Neural progenitor cell (in vitro differentiated cells): ENCODE data around the gene ECPAS. TPM values are rescaled to one million over a fixed set of nuclear protein-coding genes. Genes with fewer than 3 reads are reported as not detected.

Source experiments
- DNase-seq: peaks from one replicate; pipeline ENCODE4 v3.0.0-alpha.2; 2016; ENCODE audit warnings: low spot score
- H2AFZ ChIP-seq: fragments of 200-600 bp; sonication (generic); replicated peaks from 2 replicates; pipeline ENCODE4 v1.6.1; 2016; ENCODE audit warnings: antibody characterized with exemption
- H3F3A ChIP-seq: fragments of 200-600 bp; sonication (generic); 2 replicates; pipeline ENCODE4 v1.6.1; 2016; ENCODE audit warnings: antibody characterized with exemption, low read depth
- H3K27ac ChIP-seq: fragments of 200-600 bp; sonication (generic); 2 replicates; pipeline ENCODE4 v1.5.1; 2016; ENCODE audit warnings: mild to moderate bottlenecking
- H3K27me3 ChIP-seq: fragments of 200-600 bp; sonication (generic); 2 replicates; pipeline ENCODE4 v1.6.1; 2016; ENCODE audit warnings: mild to moderate bottlenecking, moderate library complexity
- H3K36me3 ChIP-seq: fragments of 200-600 bp; sonication (generic); 2 replicates; pipeline ENCODE4 v1.5.1; 2016
- H3K4me1 ChIP-seq: fragments of 200-600 bp; sonication (generic); 2 replicates; pipeline ENCODE4 v1.6.1; 2016; ENCODE audit warnings: mixed run types
- H3K4me2 ChIP-seq: fragments of 200-600 bp; sonication (generic); 2 replicates; pipeline ENCODE4 v1.6.1; 2016
- H3K4me3 ChIP-seq: fragments of 200-600 bp; sonication (generic); 2 replicates; pipeline ENCODE4 v1.5.1; 2016
- H3K79me2 ChIP-seq: fragments of 200-600 bp; sonication (generic); 2 replicates; pipeline ENCODE4 v1.6.1; 2016; ENCODE audit warnings: low read depth
- H3K9ac ChIP-seq: fragments of 200-600 bp; sonication (generic); 2 replicates; pipeline ENCODE4 v1.6.1; 2016
- H3K9me3 ChIP-seq: fragments of 200-600 bp; sonication (generic); 2 replicates; pipeline ENCODE4 v1.5.1; 2016; ENCODE audit warnings: low read depth
- H4K20me1 ChIP-seq: fragments of 200-600 bp; sonication (generic); 2 replicates; pipeline ENCODE4 v1.6.1; 2016; ENCODE audit warnings: low read depth
- H3K27ac Mint-ChIP-seq: 3 replicates; pipeline ENCODE4 v1.8.0; 2021; ENCODE audit warnings: mixed read lengths
- H3K27me3 Mint-ChIP-seq: 2 replicates; pipeline ENCODE4 v1.8.0; 2022; ENCODE audit warnings: low read depth, mild to moderate bottlenecking, inconsistent platforms, moderate library complexity, mixed read lengths; ENCODE audit not compliant: insufficient read depth
- H3K36me3 Mint-ChIP-seq: 3 replicates; pipeline ENCODE4 v1.8.0; 2021; ENCODE audit warnings: mixed read lengths
- H3K4me1 Mint-ChIP-seq: 3 replicates; pipeline ENCODE4 v1.8.0; 2021; ENCODE audit warnings: mixed read lengths
- H3K4me3 Mint-ChIP-seq: 3 replicates; pipeline ENCODE4 v1.8.0; 2021; ENCODE audit warnings: mild to moderate bottlenecking, moderate library complexity, mixed read lengths
- H3K9me3 Mint-ChIP-seq: 3 replicates; pipeline ENCODE4 v1.8.0; 2020; ENCODE audit warnings: mixed read lengths
- CTCF ChIP-seq: fragments of 200-600 bp; sonication (generic); IDR thresholded peaks from 2 replicates; pipeline ENCODE4 v1.5.1; 2017; ENCODE audit warnings: antibody characterized with exemption, mild to moderate bottlenecking
- EZH2 ChIP-seq: fragments of 200-600 bp; sonication (generic); IDR thresholded peaks from 2 replicates; pipeline ENCODE4 v1.6.1; 2017; ENCODE audit warnings: antibody characterized with exemption, mild to moderate bottlenecking, moderate library complexity
- EZH2phosphoT487 ChIP-seq: fragments of 200-600 bp; sonication (generic); IDR thresholded peaks from 2 replicates; pipeline ENCODE4 v1.6.1; 2017; ENCODE audit warnings: antibody characterized with exemption
- total RNA-seq: library from RNA; depleted of rRNA; stranded (reverse); fragments of >200 nt; gene quantifications from 2 replicates; pipeline ENCODE4 v1.2.3, GENCODE V29; 2015; ENCODE audit warnings: low replicate concordance

Gene ECPAS
- total RNA-seq, 1 donor from 2014 or later = 59.2 TPM

- no peaks in the 10 kb centered on the region for H3K27me3 Mint-ChIP-seq
- H3K27ac Mint-ChIP-seq = no peak overlapping the region
- H3K9me3 Mint-ChIP-seq = no peaks in the 10 kb centered on the region
- H3K36me3 Mint-ChIP-seq = peaks cover 25% of the 10 kb centered on the region
- H3K9me3 ChIP-seq = no peaks in the 10 kb centered on the region
- H3K4me1 ChIP-seq = no peaks in the 10 kb centered on the region
- no peak overlapping the region for H3K4me3 ChIP-seq
- no peak overlapping the region for H2AFZ ChIP-seq
- H3K4me3 Mint-ChIP-seq = no peak overlapping the region
- no peaks in the 10 kb centered on the region for H4K20me1 ChIP-seq
- no peak overlapping the region for H3K27ac ChIP-seq
- H3K27me3 ChIP-seq = no peaks in the 10 kb centered on the region
- no peak for DNase-seq
- H3K79me2 ChIP-seq = no peaks in the 10 kb centered on the region
- no peaks in the 10 kb centered on the region for H3K4me1 Mint-ChIP-seq
- H3K36me3 ChIP-seq = peaks cover 10% of the 10 kb centered on the region
- no peaks in the 10 kb centered on the region for H3F3A ChIP-seq
- H3K4me2 ChIP-seq = no peak overlapping the region
- no peak for TF ChIP-seq EZH2
- H3K9ac ChIP-seq = no peak overlapping the region
Measured at GRCh38 chr9:111386386-111386785, 97.8 kb downstream of the ECPAS start.

GRCh38 chr9:111381006-111381405, 103.2 kb downstream of the ECPAS start:
- Histone ChIP-seq H3K27ac (no peak overlapping the region), H3K4me2 (no peak overlapping the region), H2AFZ (no peak overlapping the region), H3F3A (no peaks in the 10 kb centered on the region), H4K20me1 (no peaks in the 10 kb centered on the region), H3K9me3 (no peaks in the 10 kb centered on the region), H3K4me3 (no peak overlapping the region), H3K36me3 (peaks cover 10% of the 10 kb centered on the region), H3K27me3 (no peaks in the 10 kb centered on the region), H3K4me1 (no peaks in the 10 kb centered on the region), H3K79me2 (no peaks in the 10 kb centered on the region), H3K9ac (no peak overlapping the region)
- H3K4me1 Mint-ChIP-seq = no peaks in the 10 kb centered on the region
- TF ChIP-seq CTCF = no peak
- TF ChIP-seq EZH2 = no peak
- no peak for TF ChIP-seq EZH2phosphoT487
- no peaks in the 10 kb centered on the region for H3K9me3 Mint-ChIP-seq
- peaks cover 38% of the 10 kb centered on the region for H3K36me3 Mint-ChIP-seq
- H3K27me3 Mint-ChIP-seq = no peaks in the 10 kb centered on the region
- DNase-seq = no peak
- H3K4me3 Mint-ChIP-seq = no peak overlapping the region
- no peak overlapping the region for H3K27ac Mint-ChIP-seq

GRCh38 chr9:111375817-111376564, 108.2 kb downstream of the ECPAS start:
- H3K36me3 ChIP-seq = peaks cover 7% of the 10 kb centered on the region
- H3K27me3 ChIP-seq = no peaks in the 10 kb centered on the region
- H2AFZ ChIP-seq = no peak overlapping the region
- H3F3A ChIP-seq = no peaks in the 10 kb centered on the region
- H3K9me3 ChIP-seq = no peaks in the 10 kb centered on the region
- no peaks in the 10 kb centered on the region for H3K27me3 Mint-ChIP-seq
- TF ChIP-seq EZH2phosphoT487 (no peak), EZH2 (no peak), CTCF (no peak)
- no peaks in the 10 kb centered on the region for H3K4me1 ChIP-seq
- H3K79me2 ChIP-seq = no peaks in the 10 kb centered on the region
- no peak overlapping the region for H3K9ac ChIP-seq
- no peaks in the 10 kb centered on the region for H3K4me1 Mint-ChIP-seq
- no peak overlapping the region for H3K4me3 ChIP-seq
- no peak overlapping the region for H3K4me3 Mint-ChIP-seq
- H3K9me3 Mint-ChIP-seq = no peaks in the 10 kb centered on the region
- DNase-seq = no peak
- H3K27ac Mint-ChIP-seq = no peak overlapping the region
- H3K4me2 ChIP-seq = no peak overlapping the region
- no peak overlapping the region for H3K27ac ChIP-seq
- H4K20me1 ChIP-seq = no peaks in the 10 kb centered on the region
- peaks cover 44% of the 10 kb centered on the region for H3K36me3 Mint-ChIP-seq

GRCh38 chr9:111375062-111375461, 109.1 kb downstream of the ECPAS start:
- no peak overlapping the region for H3K4me3 ChIP-seq
- Mint-ChIP-seq H3K4me3 (no peak overlapping the region), H3K9me3 (no peaks in the 10 kb centered on the region), H3K27ac (no peak overlapping the region), H3K27me3 (no peaks in the 10 kb centered on the region), H3K36me3 (peaks cover 46% of the 10 kb centered on the region), H3K4me1 (no peaks in the 10 kb centered on the region)
- H3K4me2 ChIP-seq = no peak overlapping the region
- peaks cover 7% of the 10 kb centered on the region for H3K36me3 ChIP-seq
- no peaks in the 10 kb centered on the region for H4K20me1 ChIP-seq
- no peaks in the 10 kb centered on the region for H3F3A ChIP-seq
- TF ChIP-seq CTCF (no peak), EZH2phosphoT487 (no peak), EZH2 (no peak)
- no peaks in the 10 kb centered on the region for H3K27me3 ChIP-seq
- H2AFZ ChIP-seq = no peak overlapping the region
- H3K27ac ChIP-seq = no peak overlapping the region
- no peaks in the 10 kb centered on the region for H3K79me2 ChIP-seq
- H3K4me1 ChIP-seq = no peaks in the 10 kb centered on the region
- no peak for DNase-seq
- H3K9ac ChIP-seq = no peak overlapping the region
- no peaks in the 10 kb centered on the region for H3K9me3 ChIP-seq
